Right atrium auricular region (tissue), 2 donors: ENCODE results near the gene TMC1. TPM values are rescaled to one million over a fixed set of nuclear protein-coding genes. Genes with fewer than 3 reads are reported as not detected.
"Not testable (repeated sequence)": the region's sequence is repeated elsewhere in the genome, so short reads cannot be mapped to it uniquely, and the experiment has no call there.

Experiments used
- DNase-seq: peaks from one replicate; pipeline ENCODE4 v3.0.0-alpha.2; 2019; ENCODE audit warnings: low spot score
- H3K27ac ChIP-seq, 2 donors: fragments of 200-600 bp; sonication (generic); 1 replicate in 1 of 2; 2 replicates in 1 of 2; pipeline ENCODE4 v1.5.1; 2016 to 2019
- H3K27me3 ChIP-seq, 2 donors: fragments of 200-600 bp; sonication (generic); one replicate each; pipeline versions ENCODE4 v1.5.1 to v1.6.0; 2017 to 2019
- H3K36me3 ChIP-seq: fragments of 200-600 bp; sonication (generic); one replicate; pipeline ENCODE4 v1.5.1; 2016
- H3K4me1 ChIP-seq, 2 donors: fragments of 200-600 bp; sonication (generic); one replicate each; pipeline versions ENCODE4 v1.5.1 to v1.6.0; 2017 to 2019
- H3K4me3 ChIP-seq, 2 donors: fragments of 200-600 bp; sonication (generic); 1 replicate in 1 of 2; 2 replicates in 1 of 2; pipeline ENCODE4 v1.5.1; 2017 to 2019; ENCODE audit warnings: mild to moderate bottlenecking in 1 of 2, moderate library complexity in 1 of 2
- H3K9me3 ChIP-seq, 2 donors: fragments of 200-600 bp; sonication (generic); one replicate each; pipeline ENCODE4 v1.5.1; 2019
- total RNA-seq, 2 donors: library from RNA; depleted of rRNA; stranded (reverse); fragments of >200 nt; gene quantifications; one replicate each; pipeline ENCODE4 v1.1.0, GENCODE V29; 2016
- TF ChIP-seq, protein P1 (sequence below), 2 donors: fragments of 200-600 bp; sonication (generic); IDR thresholded peaks; one replicate each; pipeline ENCODE4 v1.5.1; 2019; ENCODE audit warnings: antibody characterized with exemption in 2 of 2

TMC1 gene
- total RNA-seq, 2 donors from 2014 or later: not detected

DNA sequence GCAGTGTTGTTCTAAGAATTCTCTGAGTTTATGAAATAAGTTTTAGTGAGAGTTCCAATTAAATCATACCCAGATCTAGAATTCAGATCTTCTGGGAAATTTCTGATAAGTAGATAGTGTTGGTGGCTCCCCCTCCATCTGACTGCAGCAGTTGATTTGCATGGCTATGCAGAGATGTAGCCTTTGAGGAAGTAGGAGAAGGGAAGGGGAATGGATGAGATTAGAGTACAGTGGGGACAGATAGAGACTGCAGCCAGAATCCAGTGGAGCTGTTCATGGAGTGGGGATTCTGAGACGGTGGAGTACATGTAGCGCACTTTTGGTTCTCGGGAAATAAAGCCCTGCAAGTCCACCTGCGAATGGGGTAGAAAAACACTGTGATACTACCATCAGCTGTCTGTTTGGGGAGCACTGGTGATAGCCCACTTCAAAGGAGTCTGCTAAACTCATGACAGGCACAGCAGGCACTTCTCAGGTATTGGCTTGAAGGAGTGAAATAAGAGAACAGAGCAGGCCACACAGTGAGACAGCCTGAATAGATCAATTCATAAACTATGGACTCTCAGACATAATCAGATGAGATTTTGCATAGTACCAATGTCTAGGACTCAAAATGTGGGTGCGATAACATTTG is 334.6 kb downstream of the TMC1 start:
- Histone ChIP-seq H3K4me1 (peaks cover 0 to 20% of the 10 kb centered on the region in 2 donors), H3K36me3 (no peaks in the 10 kb centered on the region), H3K27me3 (no peaks in the 10 kb centered on the region), H3K27ac (no peak overlapping the region), H3K9me3 (no peaks in the 10 kb centered on the region), H3K4me3 (no peak overlapping the region)
- no peak for DNase-seq
- TF ChIP-seq, protein P1, sequence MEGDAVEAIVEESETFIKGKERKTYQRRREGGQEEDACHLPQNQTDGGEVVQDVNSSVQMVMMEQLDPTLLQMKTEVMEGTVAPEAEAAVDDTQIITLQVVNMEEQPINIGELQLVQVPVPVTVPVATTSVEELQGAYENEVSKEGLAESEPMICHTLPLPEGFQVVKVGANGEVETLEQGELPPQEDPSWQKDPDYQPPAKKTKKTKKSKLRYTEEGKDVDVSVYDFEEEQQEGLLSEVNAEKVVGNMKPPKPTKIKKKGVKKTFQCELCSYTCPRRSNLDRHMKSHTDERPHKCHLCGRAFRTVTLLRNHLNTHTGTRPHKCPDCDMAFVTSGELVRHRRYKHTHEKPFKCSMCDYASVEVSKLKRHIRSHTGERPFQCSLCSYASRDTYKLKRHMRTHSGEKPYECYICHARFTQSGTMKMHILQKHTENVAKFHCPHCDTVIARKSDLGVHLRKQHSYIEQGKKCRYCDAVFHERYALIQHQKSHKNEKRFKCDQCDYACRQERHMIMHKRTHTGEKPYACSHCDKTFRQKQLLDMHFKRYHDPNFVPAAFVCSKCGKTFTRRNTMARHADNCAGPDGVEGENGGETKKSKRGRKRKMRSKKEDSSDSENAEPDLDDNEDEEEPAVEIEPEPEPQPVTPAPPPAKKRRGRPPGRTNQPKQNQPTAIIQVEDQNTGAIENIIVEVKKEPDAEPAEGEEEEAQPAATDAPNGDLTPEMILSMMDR (IDR thresholded peaks at IDR 0.05): no peak

DNA sequence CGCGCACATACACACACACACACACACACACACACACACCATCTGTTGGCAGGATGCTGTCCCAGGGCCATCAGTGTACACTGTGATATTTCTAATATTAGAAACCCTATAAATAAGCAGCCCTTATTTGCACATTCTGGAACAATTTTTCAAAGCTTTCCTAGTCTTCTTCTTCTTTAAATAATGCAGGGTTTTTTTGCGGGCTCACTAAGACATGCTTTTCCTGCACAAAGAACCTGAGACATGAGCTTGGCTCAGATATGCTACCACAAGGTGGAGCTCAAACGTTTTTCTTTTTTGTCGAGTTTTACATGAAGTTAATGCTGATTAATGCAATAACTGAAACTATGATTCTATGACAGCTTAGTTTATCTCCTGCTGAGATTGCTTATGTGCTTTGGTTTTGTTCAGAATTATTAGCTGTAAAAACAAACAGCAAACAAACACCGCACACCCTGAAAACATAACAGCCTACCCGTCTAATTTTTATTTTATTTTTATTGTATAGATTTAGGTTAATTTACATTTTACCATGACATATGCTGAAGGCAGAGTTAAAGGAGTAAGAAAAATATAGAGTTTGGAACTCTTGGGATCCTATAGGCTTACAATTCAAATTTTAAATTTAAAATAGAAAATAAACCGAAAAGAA is 335.7 kb downstream of the TMC1 start:
- Histone ChIP-seq H3K9me3 (no peaks in the 10 kb centered on the region), H3K27ac (peak overlapping the region; percentile 32 to 34), H3K27me3 (no peaks in the 10 kb centered on the region), H3K4me3 (no peak overlapping the region), H3K4me1 (peaks cover 0 to 20% of the 10 kb centered on the region in 2 donors), H3K36me3 (no peaks in the 10 kb centered on the region)
- DNase-seq: no peak
- TF ChIP-seq, protein P1 (IDR thresholded peaks at IDR 0.05): peak; percentile 41 to 77

DNA sequence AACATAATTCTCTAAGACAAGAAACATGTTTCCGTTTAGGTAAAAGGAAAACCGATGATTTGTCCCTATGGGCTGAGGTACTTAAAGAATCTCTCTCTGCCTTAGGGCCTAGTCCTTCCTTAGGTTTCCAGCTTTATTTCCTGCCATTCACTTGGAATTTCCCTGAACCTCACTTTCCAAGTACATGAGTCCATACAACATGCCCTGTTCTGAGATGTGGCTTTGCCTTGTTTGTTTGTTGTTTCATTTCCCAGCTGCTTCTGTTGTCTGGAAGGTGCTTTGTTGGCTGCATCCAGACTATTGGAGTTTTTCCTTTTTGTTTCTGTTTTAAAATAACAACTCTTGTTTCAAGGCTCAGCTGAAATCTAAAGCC is 336.2 kb downstream of the TMC1 start:
- Histone ChIP-seq H3K36me3 (no peaks in the 10 kb centered on the region), H3K4me1 (peaks cover 0 to 20% of the 10 kb centered on the region in 2 donors), H3K27ac (peak overlapping the region; percentile 32 to 34), H3K27me3 (no peaks in the 10 kb centered on the region), H3K4me3 (no peak overlapping the region), H3K9me3 (no peaks in the 10 kb centered on the region)
- no peak for DNase-seq
- TF ChIP-seq, protein P1 (IDR thresholded peaks at IDR 0.05): no peak

DNA sequence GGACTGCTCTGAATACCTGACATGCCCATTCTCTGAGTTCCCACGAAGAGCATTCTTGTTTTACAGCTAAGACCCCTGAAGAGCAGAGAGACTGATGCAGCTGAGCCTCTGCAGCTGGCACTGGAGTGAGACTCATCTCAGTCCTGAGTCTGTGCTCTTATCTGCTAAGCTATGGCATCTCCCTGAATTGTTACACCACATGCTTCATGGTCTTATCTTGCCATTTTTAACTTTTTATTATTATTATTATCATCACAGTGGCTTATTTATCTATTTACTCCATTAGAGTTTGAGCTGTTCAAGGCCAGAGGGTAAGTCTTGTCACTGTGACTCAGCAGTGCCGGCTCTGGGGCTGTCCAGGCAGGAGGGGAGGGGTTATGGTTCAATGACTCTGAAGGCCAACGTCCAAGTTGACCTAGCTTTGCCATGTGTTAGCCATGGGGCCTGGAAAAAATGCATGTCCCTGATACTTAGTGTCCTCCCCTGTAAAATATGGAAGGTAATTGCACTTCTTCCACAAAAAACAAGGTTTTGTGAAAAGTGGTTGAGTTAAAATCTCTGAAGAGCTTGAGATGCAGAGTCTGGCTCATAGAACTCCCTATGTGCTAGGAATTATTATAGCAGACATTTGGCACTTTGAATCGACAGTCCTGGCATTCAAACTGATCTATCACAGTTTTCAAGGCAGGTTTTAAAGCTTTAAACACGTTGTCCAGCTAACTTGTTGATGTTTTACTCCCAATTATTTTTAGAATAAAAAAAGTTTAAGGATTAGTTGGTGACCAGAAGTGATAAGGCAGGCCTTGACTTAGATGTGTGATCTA is 336.9 kb downstream of the TMC1 start:
- DNase-seq: no peak
- H3K27me3 ChIP-seq: no peaks in the 10 kb centered on the region
- H3K27ac ChIP-seq: peak overlapping the region; percentile 32 to 34
- no peaks in the 10 kb centered on the region for H3K36me3 ChIP-seq
- TF ChIP-seq, protein P1 (IDR thresholded peaks at IDR 0.05): no peak
- H3K9me3 ChIP-seq: no peaks in the 10 kb centered on the region
- no peak overlapping the region for H3K4me3 ChIP-seq
- H3K4me1 ChIP-seq: peaks cover 0 to 20% of the 10 kb centered on the region in 2 donors

DNA sequence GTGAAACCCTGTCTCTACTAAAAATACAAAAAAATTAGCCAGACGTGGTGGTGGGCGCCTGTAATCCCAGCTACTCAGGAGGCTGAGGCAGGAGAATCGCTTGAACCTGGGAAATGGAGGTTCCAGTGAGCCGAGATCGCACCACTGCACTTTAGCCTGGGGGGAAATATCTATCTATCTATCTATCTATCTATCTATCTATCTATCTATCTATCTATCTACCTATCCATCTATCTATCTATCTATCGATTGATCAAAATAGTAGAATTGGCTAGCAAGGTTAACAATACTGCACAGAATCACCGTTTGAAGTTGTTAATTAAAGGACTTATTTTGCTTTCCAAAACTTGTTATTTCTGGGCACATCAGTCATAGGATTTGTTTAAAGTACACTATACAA is 341.4 kb downstream of the TMC1 start:
- H3K4me1 ChIP-seq: peaks cover 0 to 13% of the 10 kb centered on the region in 2 donors
- DNase-seq, H3K9me3 ChIP-seq, H3K36me3 ChIP-seq, H3K4me3 ChIP-seq, H3K27me3 ChIP-seq, H3K27ac ChIP-seq: not testable (repeated sequence)

DNA sequence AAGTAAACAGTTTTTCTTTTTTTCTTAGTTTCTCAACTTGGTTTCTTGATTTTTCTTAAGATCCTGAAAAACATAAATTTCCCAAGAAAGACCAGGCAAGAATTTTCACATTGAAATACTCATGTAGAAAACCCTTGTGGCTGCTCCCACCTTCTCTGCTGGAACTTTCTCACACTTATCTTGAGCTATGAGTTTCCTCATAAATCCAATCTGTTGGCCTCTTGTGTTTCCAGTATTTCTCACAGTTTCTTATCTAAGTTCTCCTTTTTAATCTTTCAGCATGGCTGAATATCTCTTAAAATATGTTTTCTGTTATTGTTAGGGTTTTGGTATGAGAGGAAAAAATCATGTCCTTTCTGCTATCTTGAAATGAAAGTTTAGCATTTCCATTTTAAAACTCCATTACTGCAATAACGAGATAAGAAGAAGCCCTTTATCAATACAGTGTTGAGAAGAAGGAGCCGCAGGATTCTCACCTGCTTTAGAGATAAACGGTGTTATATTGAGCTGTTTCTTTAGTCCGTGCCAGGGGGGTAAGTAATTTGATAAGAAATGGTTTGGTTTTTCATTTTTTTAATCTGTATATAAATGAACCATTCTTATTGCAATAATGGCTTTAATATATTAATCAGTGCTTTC is 342.2 kb downstream of the TMC1 start:
- no peak overlapping the region for H3K27ac ChIP-seq
- no peaks in the 10 kb centered on the region for H3K9me3 ChIP-seq
- no peak for DNase-seq
- TF ChIP-seq, protein P1 (IDR thresholded peaks at IDR 0.05): no peak
- H3K4me3 ChIP-seq: no peak overlapping the region
- no peaks in the 10 kb centered on the region for H3K36me3 ChIP-seq
- peaks cover 0 to 5% of the 10 kb centered on the region in 2 donors for H3K4me1 ChIP-seq
- H3K27me3 ChIP-seq: no peaks in the 10 kb centered on the region
